Neural cell (in vitro differentiated cells): Measurements from ENCODE around the gene JCHAIN. TPM values are rescaled to one million over a fixed set of nuclear protein-coding genes. Genes with fewer than 3 reads are reported as not detected.

ENCODE experiments used
- H2AFZ ChIP-seq: fragments of 200-600, 300-800 bp; sonication (generic), shearing (Covaris generic); 2 replicates; pipeline ENCODE4 v1.6.0; 2014; ENCODE audit warnings: low read depth, mild to moderate bottlenecking, antibody characterized with exemption, low read length, moderate library complexity
- H3F3A ChIP-seq: fragments of 200-600 bp; shearing (Covaris generic); 2 replicates; pipeline ENCODE4 v1.6.1; 2016; ENCODE audit warnings: mild to moderate bottlenecking, moderate library complexity, mixed read lengths, antibody characterized with exemption, low read length; ENCODE audit not compliant: insufficient read depth, poor library complexity, severe bottlenecking
- H3K27ac ChIP-seq: fragments of 200-600, 300-800 bp; sonication (generic), shearing (Covaris generic); 2 replicates; pipeline ENCODE4 v1.5.1; 2014; ENCODE audit warnings: mild to moderate bottlenecking, low read length, moderate library complexity
- H3K27me3 ChIP-seq: fragments of 300-800, 200-600 bp; sonication (generic), shearing (Covaris generic); 2 replicates; pipeline ENCODE4 v1.6.0; 2014; ENCODE audit warnings: mild to moderate bottlenecking, low read depth, low read length, moderate library complexity; ENCODE audit not compliant: insufficient read depth
- H3K36me3 ChIP-seq: fragments of 300-800, 200-600 bp; sonication (generic), shearing (Covaris generic); 2 replicates; pipeline ENCODE4 v1.5.1; 2014; ENCODE audit warnings: mild to moderate bottlenecking, antibody characterized with exemption, low read length, moderate library complexity; ENCODE audit not compliant: insufficient read depth
- H3K4me2 ChIP-seq: fragments of 300-800, 200-600 bp; sonication (generic), shearing (Covaris generic); 2 replicates; pipeline ENCODE4 v1.6.0; 2014; ENCODE audit warnings: mild to moderate bottlenecking, low read length
- H3K4me3 ChIP-seq: fragments of 300-800, 200-600 bp; sonication (generic), shearing (Covaris generic); 2 replicates; pipeline ENCODE4 v1.5.1; 2014; ENCODE audit warnings: mild to moderate bottlenecking, low read length, moderate library complexity
- H3K79me2 ChIP-seq: fragments of 200-600 bp; shearing (Covaris generic); replicated peaks from 2 replicates; pipeline ENCODE4 v1.6.0; 2014; ENCODE audit warnings: mild to moderate bottlenecking, low read length, moderate library complexity; ENCODE audit not compliant: insufficient read depth
- H3K9ac ChIP-seq: fragments of 300-800, 200-600 bp; sonication (generic), shearing (Covaris generic); 2 replicates; pipeline ENCODE4 v1.6.1; 2016; ENCODE audit warnings: mild to moderate bottlenecking, low read length, mixed read lengths
- H3K9me2 ChIP-seq: fragments of 200-600 bp; shearing (Covaris generic); 2 replicates; pipeline ENCODE4 v1.6.1; 2016; ENCODE audit warnings: mild to moderate bottlenecking, low read length, mixed read lengths; ENCODE audit not compliant: insufficient read depth
- H3K9me3 ChIP-seq: fragments of 200-600, 300-800 bp; sonication (generic), shearing (Covaris generic); 2 replicates; pipeline ENCODE4 v1.6.1; 2016; ENCODE audit warnings: mild to moderate bottlenecking, mixed run types, low read length, moderate library complexity, mixed read lengths
- H4K20me1 ChIP-seq: fragments of 200-600 bp; shearing (Covaris generic); 2 replicates; pipeline ENCODE4 v1.6.1; 2016; ENCODE audit warnings: mild to moderate bottlenecking, mixed run types; ENCODE audit not compliant: insufficient read depth
- CTCF ChIP-seq: fragments of 450-650 bp; IDR thresholded peaks from 2 replicates; pipeline ENCODE4 v1.5.1; 2014; ENCODE audit warnings: antibody characterized with exemption, mild to moderate bottlenecking, moderate library complexity; ENCODE audit not compliant: poor library complexity, severe bottlenecking
- EP300 ChIP-seq: fragments of 450-650 bp; conservative IDR thresholded peaks from 2 replicates; pipeline ENCODE4 v1.6.1; 2014; ENCODE audit warnings: antibody characterized with exemption, mild to moderate bottlenecking, moderate library complexity; ENCODE audit not compliant: poor library complexity, severe bottlenecking
- EZH2 ChIP-seq: fragments of 200-600, 300-800 bp; shearing (Covaris generic), sonication (generic); IDR thresholded peaks from 2 replicates; pipeline ENCODE4 v1.6.1; 2014; ENCODE audit warnings: antibody characterized with exemption, low read length, borderline replicate concordance, mild to moderate bottlenecking; ENCODE audit not compliant: insufficient read depth, poor library complexity, severe bottlenecking
- MXI1 ChIP-seq: fragments of 450-650 bp; conservative IDR thresholded peaks from 2 replicates; pipeline ENCODE4 v1.6.1; 2014; ENCODE audit warnings: antibody characterized with exemption, mild to moderate bottlenecking; ENCODE audit not compliant: poor library complexity, severe bottlenecking
- POLR2AphosphoS5 ChIP-seq: IDR thresholded peaks from 2 replicates; pipeline ENCODE4 v1.6.1; 2012
- RAD21 ChIP-seq: fragments of 450-650 bp; conservative IDR thresholded peaks from 2 replicates; pipeline ENCODE4 v1.6.1; 2014; ENCODE audit warnings: antibody characterized with exemption, mild to moderate bottlenecking, moderate library complexity
- REST ChIP-seq: IDR thresholded peaks from 2 replicates; pipeline ENCODE4 v1.6.1; 2012; ENCODE audit warnings: borderline replicate concordance
- SMC3 ChIP-seq: fragments of 450-650 bp; conservative IDR thresholded peaks from 2 replicates; pipeline ENCODE4 v1.6.1; 2014; ENCODE audit warnings: antibody characterized with exemption, mild to moderate bottlenecking, moderate library complexity; ENCODE audit not compliant: poor library complexity
- TAF1 ChIP-seq: IDR thresholded peaks from 2 replicates; pipeline ENCODE4 v1.6.1; 2012; ENCODE audit warnings: low read depth
- polyA plus RNA-seq: library from polyadenylated mRNA; depleted of rRNA; stranded (reverse); fragments of >200 nt; gene quantifications from 2 replicates; pipeline ENCODE4 v1.2.3, GENCODE V29; 2014

JCHAIN gene
- polyA plus RNA-seq, 1 donor from 2014 or later, result not detected

GRCh38 chr4:70681704-70682103, 15.4 kb upstream of the JCHAIN start:
- Histone ChIP-seq H3K9ac (no peak overlapping the region), H3K4me2 (no peak overlapping the region), H3K27ac (no peak overlapping the region), H3K9me3 (no peaks in the 10 kb centered on the region), H3K27me3 (no peaks in the 10 kb centered on the region), H3K79me2 (no peaks in the 10 kb centered on the region), H2AFZ (no peak overlapping the region), H4K20me1 (no peaks in the 10 kb centered on the region), H3F3A (no peaks in the 10 kb centered on the region), H3K4me3 (no peak overlapping the region), H3K36me3 (no peaks in the 10 kb centered on the region), H3K9me2 (no peaks in the 10 kb centered on the region)
- TF ChIP-seq MXI1 (no peak), RAD21 (no peak), EP300 (no peak), EZH2 (no peak), CTCF (no peak), SMC3 (no peak), REST (no peak), TAF1 (no peak), POLR2AphosphoS5 (no peak)

GRCh38 chr4:70680934-70681333, 14.6 kb upstream of the JCHAIN start:
- H3K9me2 ChIP-seq, result no peaks in the 10 kb centered on the region
- no peaks in the 10 kb centered on the region for H3K79me2 ChIP-seq
- H3K9me3 ChIP-seq, result no peaks in the 10 kb centered on the region
- TF ChIP-seq CTCF (no peak), RAD21 (no peak), MXI1 (no peak), POLR2AphosphoS5 (no peak), SMC3 (no peak), REST (no peak), EP300 (no peak), TAF1 (no peak), EZH2 (no peak)
- H3K36me3 ChIP-seq, result no peaks in the 10 kb centered on the region
- H3K27me3 ChIP-seq, result no peaks in the 10 kb centered on the region
- no peaks in the 10 kb centered on the region for H3F3A ChIP-seq
- no peak overlapping the region for H3K4me3 ChIP-seq
- H3K4me2 ChIP-seq, result no peak overlapping the region
- no peaks in the 10 kb centered on the region for H4K20me1 ChIP-seq
- no peak overlapping the region for H3K9ac ChIP-seq
- H2AFZ ChIP-seq, result no peak overlapping the region
- H3K27ac ChIP-seq, result no peak overlapping the region
